Measurements from ENCODE around the gene SERPINA4. TPM values are rescaled to one million over a fixed set of nuclear protein-coding genes. Genes with fewer than 3 reads are reported as not detected.
"Not testable (repeated sequence)": the region's sequence is repeated elsewhere in the genome, so short reads cannot be mapped to it uniquely, and the experiment has no call there.

Gene SERPINA4
- total and polyA plus RNA-seq, 11 donors, result not detected

GRCh38 chr14:94575730-94576585 is 14.7 kb downstream of the SERPINA4 start:
- no peak for TF ChIP-seq POLR2A (IDR thresholded peaks at IDR 0.05)
- no peak for TF ChIP-seq CTCF (IDR thresholded peaks at IDR 0.05)
- peaks cover 0 to 15% (median 0%) of the 10 kb centered on the region in 12 donors for H3K4me1 ChIP-seq
- 70 to 81% (median 78%) methylated on average over 4 to 5 of the region's 5 CpGs for WGBS, 4 donors
- H3K4me3 ChIP-seq, result no peak overlapping the region
- DNase-seq (no peak), ATAC-seq (peak in 1 of 4 donors; percentile 39)
- intact Hi-C loops (cut with DNase I), result no loop called here
- H3K27me3 ChIP-seq, result no peaks in the 10 kb centered on the region
- H3K36me3 ChIP-seq, result no peaks in the 10 kb centered on the region
- no peak overlapping the region for H3K27ac ChIP-seq
- no peaks in the 10 kb centered on the region for H3K9me3 ChIP-seq

DNA sequence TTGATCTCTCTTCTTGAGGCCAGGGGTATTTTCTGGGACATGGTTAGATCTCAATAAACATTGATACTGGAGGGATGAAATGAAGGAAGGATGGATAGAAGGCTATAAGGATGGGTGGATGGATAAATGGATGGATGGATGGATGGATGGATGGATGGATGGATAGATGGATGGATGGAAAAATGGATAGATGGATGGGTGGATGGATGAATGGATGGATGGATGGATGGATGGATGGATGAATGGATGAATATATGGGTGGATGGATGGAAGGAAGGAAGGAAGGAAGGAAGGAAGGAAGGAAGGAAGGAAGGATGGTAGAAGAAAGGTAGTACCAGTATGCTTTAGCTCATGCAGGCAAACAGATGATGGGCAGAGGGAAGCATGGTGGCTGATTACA is 16.2 kb downstream of the SERPINA4 start:
- H3K4me1 ChIP-seq, result peaks cover 0 to 14% (median 0%) of the 10 kb centered on the region in 12 donors
- not testable (repeated sequence) for DNase-seq

DNA sequence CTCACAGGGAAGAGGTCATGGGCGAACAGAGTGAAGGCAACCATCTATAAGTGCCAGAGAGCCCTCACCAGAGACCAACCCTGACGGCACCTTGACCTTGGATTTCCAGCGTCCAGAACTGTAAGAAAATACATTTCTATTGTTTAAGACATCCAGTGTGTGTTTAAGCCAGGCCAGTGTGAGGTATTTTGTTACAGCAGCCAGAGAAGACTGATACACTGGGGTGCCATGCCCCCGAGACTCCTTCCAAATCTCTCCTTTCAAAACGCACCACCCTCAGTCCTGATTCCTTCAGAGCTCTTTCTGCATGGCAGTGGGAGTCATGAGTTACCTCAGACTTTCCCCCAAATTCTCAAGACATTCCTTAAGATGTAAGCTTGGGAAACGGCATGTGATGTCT is 17.5 kb downstream of the SERPINA4 start:
- WGBS, 4 donors, result 78 to 83% (median 80%) methylated on average over 6 of the region's 6 CpGs
- TF ChIP-seq CTCF (IDR thresholded peaks at IDR 0.05), result no peak
- TF ChIP-seq POLR2A (IDR thresholded peaks at IDR 0.05), result no peak
- Histone ChIP-seq H3K27ac (no peak overlapping the region), H3K27me3 (no peaks in the 10 kb centered on the region), H3K4me1 (peaks cover 0 to 14% (median 0%) of the 10 kb centered on the region in 12 donors), H3K9me3 (no peaks in the 10 kb centered on the region), H3K36me3 (no peaks in the 10 kb centered on the region), H3K4me3 (no peak overlapping the region)
- intact Hi-C loops (cut with DNase I), result no loop called here
- DNase-seq, result no peak
- ATAC-seq, result no peak

More for the DNA sequence above, 16.2 kb downstream of the SERPINA4 start:
- H3K27ac ChIP-seq; H3K27me3 ChIP-seq; ATAC-seq; H3K4me3 ChIP-seq; H3K36me3 ChIP-seq; H3K9me3 ChIP-seq; intact Hi-C loops (cut with DNase I): not testable (repeated sequence)

- intact Hi-C loops (cut with DNase I), result no loop called here
- H3K27me3 ChIP-seq, result no peaks in the 10 kb centered on the region
- peak in 3 of 4 donors; percentile 52 to 71 (median 57) for ATAC-seq
- no peak within 1 kb of the TSS for H3K4me3 ChIP-seq
- peaks cover 0 to 14% (median 0%) of the 10 kb centered on the region in 12 donors for H3K4me1 ChIP-seq
- no peak for TF ChIP-seq CTCF (IDR thresholded peaks at IDR 0.05)
- no peak for TF ChIP-seq POLR2A (IDR thresholded peaks at IDR 0.05)
- H3K9me3 ChIP-seq, result no peaks in the 10 kb centered on the region
- H3K27ac ChIP-seq, result peak within 1 kb of the TSS in 1 of 12 donors; percentile 31
- 34 to 52% (median 44%) methylated on average over 18 of the region's 18 CpGs for WGBS, 4 donors
- no peaks in the 10 kb centered on the region for H3K36me3 ChIP-seq
- peak; percentile 32 to 82 (median 59) for DNase-seq
Observed at GRCh38 chr14:94581127-94581999, 20.1 kb downstream of the SERPINA4 start, which contains the start of gene SERPINA5. Gene SERPINA5 (plus strand): TSS chr14:94581426. CDS start chr14:94587363, 5,937 bp downstream.
